Cortex of kidney (tissue), 1 donor: ENCODE data around the gene FAM53A.
"Not testable (repeated sequence)": the region's sequence is repeated elsewhere in the genome, so short reads cannot be mapped to it uniquely, and the experiment has no call there.

Experiments
- DNase-seq: peaks from one replicate; lab custom pipeline; 2025; lab: John Stamatoyannopoulos, UW

FAM53A gene

GRCh38 chr4:1716065-1716945 is 32.2 kb upstream of the FAM53A start:
- no peak for DNase-seq

DNA sequence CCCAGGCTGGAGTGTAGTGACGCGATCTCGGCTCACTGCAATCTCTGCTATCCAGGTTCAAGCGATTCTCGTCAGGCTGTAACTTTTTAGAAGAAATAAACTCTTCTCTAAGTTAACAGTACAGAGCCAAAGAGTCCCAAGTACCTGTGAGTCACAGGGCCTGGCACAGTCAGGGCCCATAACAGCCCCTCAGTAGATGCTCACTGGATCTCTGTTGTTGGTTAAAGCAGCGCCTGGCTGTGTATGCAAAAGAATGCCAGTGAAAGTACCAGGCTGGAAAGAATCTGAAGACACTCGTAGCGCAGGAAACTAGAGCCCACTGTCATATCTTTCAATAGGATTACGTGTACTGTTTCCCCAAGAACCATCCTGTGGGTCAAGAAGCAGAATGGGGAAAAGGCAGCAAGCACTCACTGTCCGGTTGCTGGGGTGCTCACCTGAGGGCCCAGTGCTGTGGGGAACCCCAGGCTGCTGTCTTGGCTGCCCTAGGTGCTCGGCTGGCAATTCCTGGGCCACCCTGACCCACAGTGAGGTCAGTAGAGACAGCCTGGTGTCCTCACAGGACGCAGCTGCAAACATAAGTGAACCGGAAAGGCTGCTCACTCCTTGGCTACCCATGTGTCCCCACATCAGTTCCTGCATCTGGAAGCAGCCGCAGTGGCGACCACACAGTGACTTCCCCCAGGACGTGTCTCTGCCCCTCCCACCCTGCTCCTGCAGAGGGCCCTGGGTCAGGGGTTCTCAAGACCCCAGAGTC is 31.1 kb upstream of the FAM53A start:
- no peak for DNase-seq

DNA sequence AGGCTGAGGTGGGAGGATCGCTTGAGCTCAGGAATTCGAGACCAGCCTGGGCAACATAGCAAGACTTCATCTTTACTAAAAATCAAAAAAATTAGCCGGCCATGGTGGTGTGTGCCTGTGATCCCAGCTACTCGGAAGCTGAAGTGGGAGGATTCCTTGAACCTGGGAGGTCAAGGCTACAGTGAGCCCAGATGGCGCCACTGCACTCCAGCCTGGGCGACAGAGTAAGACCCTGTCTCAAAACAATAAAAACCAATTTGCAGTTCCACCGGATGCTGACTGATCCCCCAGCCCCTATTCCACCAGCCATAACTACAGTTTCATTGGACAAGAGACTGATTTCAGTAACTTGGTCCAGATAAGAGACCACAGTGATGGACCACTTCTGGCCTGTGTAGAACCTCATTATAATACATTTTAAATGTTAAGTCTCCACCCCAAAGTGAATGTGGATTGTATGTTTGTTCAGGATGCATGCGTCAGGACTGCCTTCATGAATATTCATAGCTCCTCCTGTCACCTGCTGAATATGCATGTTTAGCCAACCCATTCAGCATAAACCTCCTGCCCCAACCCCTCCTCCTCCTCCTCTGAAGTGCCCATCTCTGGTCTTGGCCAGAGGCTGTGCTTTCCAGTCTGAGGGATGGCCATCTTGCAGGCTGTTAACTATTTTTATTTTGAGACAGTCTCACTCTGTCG is 30.3 kb upstream of the FAM53A start:
- no peak for DNase-seq

DNA sequence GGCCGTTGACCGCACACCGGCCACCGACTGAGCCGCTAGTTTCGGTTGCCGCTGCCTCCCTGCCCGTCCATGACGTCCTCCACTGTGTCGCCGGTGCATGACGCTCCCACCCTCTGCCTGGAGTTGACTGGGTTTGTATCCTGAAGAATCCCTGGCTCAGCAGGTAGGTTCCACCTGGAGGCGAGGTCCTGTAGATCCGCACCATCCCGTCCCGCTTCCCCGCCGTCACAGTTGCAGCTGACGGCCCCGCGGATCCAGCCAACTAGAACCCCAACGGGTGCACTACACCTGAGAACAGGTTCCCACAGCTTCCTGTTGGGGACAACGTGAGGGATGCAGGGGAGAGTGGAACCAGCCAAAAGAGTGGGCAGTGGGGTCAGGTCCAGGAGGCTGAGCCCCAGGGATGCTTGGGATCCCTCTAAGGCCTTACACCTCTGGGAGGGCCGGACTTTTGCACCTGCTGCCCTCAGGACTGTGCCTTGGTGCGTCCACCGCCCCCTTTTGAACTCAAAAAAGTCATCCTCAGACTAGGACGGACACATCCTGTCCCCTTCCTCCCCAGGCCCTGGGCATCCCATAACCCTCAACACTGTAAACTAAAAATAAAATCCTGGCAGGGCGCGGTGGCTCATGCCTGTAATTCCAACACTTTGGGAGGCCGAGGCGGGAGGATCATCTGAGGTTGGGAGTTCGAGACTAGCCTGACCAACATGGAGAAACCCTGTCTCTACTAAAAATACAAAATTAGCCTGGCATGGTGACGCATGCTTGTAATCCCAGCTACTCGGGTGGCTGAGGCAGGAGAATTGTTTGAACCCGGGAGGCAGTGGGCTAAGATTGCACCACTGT is 29.1 kb upstream of the FAM53A start:
- DNase-seq = no peak

- peak; percentile 49 for DNase-seq
Measured at GRCh38 chr4:1712216-1713002, 28.3 kb upstream of the FAM53A start, which contains the start of gene SLBP. Gene SLBP, minus strand, starts transcription at chr4:1712319. Its CDS starts 131 bp downstream, at chr4:1712188.

GRCh38 chr4:1711571-1712215 is 27.6 kb upstream of the FAM53A start:
- DNase-seq = no peak

GRCh38 chr4:1711055-1711570 is 27.0 kb upstream of the FAM53A start:
- DNase-seq = no peak

- DNase-seq = no peak
Measured at GRCh38 chr4:1708581-1708980, 24.5 kb upstream of the FAM53A start.

- no peak for DNase-seq
Measured at GRCh38 chr4:1706358-1706757, 22.2 kb upstream of the FAM53A start.

DNA sequence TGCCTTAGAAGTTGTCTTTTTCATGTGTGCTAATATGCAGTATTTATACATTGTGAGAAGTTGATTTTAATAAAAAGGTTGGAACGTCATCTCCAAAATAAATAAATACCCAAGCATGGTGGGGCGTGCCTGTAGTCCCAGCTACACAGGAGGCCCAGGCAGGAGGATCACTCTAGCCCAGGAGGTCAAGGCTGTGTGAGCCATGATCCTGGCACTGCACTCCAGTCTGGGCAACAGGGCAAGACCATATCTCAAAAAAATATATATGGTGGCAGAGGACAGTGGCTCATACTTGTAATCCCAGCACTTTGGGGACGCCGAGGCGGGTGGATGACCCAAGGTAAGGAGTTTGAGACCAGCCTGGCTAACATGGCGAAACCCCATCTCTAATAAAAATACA is 21.6 kb upstream of the FAM53A start:
- DNase-seq = no peak

GRCh38 chr4:1703867-1704266 is 19.8 kb upstream of the FAM53A start:
- no peak for DNase-seq

DNA sequence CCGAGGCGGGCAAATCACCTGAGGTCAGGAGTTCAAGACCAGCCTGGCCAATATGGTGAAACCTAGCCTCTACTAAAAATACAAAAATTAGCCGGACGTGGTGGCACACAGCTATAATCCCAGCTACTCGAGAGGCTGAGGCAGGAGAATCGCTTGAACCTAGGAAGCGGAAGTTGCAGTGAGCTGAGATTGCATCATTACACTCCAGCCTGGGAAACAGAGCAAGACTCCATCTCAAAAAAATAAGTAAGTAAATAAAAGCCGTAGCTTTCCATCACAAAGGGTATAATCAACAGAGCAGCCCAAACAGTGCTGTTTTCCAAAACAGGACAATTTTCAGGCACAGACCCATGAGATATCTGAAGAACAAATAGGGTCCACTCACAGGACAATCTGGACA is 17.6 kb upstream of the FAM53A start:
- not testable (repeated sequence) for DNase-seq

GRCh38 chr4:1695913-1696312 is 11.8 kb upstream of the FAM53A start:
- DNase-seq = no peak

DNA sequence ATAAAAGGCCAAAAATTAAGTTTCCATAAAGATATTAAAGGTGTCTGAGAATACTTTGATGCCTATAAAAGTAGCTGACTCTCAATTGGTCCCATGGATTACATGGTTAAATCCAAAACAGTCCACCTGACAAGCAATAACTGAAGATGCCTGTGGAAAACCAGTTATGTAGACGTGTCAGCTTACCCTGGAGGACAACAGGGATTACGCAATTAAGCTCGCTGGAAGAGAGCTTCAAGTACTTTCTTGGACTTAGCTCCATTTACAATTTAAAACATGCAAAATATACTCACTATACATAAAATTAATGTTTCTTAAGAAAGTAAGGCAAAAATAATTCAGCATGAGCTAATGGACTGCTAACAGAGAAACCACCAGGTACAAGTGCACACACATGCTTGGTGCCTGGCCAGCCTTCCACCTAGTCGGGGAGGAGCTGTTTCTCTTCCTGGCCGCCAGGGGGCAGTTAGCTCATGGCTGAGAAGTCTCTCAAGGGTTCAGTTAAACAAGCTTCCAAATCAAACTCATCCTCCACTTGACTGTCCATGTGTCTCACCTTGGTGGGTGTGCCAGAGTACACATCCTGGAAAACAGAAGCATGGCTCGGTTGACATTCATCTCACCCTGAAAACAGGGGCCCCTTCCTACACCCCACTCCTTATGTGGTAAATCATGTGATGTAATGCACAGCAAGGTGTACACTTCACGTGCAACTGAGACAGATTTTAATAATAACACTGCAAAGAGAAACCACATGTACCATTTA is 9.2 kb upstream of the FAM53A start:
- no peak for DNase-seq

- no peak for DNase-seq
Measured at GRCh38 chr4:1691737-1692373, 7.7 kb upstream of the FAM53A start.

DNA sequence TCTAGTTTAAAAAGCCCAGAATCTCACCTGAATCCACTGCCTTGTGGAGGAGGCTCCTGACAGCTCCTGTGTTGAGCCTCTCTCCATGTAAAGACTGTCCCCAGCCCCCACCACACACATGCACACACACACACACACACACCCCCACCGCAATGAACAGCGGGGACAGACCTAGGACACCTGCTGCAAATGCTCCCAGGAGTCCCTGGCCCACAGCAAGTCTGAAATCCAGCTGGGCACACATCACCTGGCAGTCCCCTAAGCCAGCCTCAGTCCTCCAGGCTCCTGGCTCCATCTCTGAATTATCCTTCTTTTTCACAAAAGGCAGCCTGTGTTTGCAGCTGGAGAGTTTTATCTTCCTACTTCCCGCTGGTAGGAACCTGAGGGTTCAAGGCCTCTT is 6.6 kb upstream of the FAM53A start:
- DNase-seq = no peak

- DNase-seq = no peak
Measured at GRCh38 chr4:1686440-1687036, 2.4 kb upstream of the FAM53A start.
